Measurements from ENCODE around the gene LILRA6. TPM values are rescaled to one million over a fixed set of nuclear protein-coding genes. Genes with fewer than 3 reads are reported as not detected.

The LILRA6 gene
- total and polyA plus RNA-seq, 2 of the 13 experiments (the other 11 are each of a cell fraction or from before 2014, with no cell fraction given), result not detected

DNA sequence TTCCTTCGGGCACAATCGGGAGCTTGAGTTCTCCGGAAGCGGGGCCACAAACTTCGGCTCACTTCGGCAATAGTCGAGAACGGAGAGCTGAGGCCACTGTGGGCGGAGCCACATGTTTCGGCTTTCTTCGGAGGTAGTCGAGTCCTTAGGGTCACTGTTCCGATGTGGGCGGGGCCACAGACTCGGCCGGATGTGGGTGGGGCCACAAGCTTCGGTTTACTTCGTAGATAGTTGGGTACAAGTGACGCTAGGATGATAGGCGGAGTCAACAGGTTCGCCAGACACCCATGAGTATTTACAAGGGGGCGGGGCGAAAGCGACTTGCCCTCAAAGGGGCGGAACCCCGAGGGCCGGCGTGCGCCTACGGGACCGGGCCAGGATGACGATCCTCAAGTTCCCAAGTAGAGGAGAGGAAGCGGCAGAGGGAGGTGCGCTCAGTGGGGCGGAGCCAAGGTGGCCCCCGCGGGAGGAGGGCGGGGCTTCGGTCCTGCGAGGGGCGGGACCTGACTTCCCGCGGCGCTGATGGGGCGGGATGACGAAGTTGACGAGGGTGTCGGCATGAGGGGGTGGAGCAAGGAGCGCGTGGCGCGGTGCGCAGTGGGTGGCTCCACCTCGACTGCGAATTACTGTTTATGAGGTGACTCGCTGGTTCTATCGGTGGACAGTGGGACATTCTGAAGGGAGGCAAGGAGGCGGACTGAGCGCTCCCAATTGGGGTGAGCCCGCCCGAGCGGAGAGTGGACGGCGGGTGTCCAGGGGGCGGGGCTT is 52.7 kb downstream of the LILRA6 start (continued):
- TF ChIP-seq, protein P1, sequence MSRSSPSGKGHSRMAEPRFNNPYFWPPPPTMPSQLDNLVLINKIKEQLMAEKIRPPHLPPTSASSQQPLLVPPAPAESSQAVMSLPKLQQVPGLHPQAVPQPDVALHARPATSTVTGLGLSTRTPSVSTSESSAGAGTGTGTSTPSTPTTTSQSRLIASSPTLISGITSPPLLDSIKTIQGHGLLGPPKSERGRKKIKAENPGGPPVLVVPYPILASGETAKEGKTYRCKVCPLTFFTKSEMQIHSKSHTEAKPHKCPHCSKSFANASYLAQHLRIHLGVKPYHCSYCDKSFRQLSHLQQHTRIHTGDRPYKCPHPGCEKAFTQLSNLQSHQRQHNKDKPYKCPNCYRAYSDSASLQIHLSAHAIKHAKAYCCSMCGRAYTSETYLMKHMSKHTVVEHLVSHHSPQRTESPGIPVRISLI (CRISPR knock-in tag; IDR thresholded peaks at IDR 0.05; ENCODE audit: borderline replicate concordance), result no peak
- TF ChIP-seq ETV5 (CRISPR knock-in tag; IDR thresholded peaks at IDR 0.05; ENCODE audit: borderline replicate concordance), result peak; percentile 64; the same call in 1 of the 2 replicates
- TF ChIP-seq, protein P2, sequence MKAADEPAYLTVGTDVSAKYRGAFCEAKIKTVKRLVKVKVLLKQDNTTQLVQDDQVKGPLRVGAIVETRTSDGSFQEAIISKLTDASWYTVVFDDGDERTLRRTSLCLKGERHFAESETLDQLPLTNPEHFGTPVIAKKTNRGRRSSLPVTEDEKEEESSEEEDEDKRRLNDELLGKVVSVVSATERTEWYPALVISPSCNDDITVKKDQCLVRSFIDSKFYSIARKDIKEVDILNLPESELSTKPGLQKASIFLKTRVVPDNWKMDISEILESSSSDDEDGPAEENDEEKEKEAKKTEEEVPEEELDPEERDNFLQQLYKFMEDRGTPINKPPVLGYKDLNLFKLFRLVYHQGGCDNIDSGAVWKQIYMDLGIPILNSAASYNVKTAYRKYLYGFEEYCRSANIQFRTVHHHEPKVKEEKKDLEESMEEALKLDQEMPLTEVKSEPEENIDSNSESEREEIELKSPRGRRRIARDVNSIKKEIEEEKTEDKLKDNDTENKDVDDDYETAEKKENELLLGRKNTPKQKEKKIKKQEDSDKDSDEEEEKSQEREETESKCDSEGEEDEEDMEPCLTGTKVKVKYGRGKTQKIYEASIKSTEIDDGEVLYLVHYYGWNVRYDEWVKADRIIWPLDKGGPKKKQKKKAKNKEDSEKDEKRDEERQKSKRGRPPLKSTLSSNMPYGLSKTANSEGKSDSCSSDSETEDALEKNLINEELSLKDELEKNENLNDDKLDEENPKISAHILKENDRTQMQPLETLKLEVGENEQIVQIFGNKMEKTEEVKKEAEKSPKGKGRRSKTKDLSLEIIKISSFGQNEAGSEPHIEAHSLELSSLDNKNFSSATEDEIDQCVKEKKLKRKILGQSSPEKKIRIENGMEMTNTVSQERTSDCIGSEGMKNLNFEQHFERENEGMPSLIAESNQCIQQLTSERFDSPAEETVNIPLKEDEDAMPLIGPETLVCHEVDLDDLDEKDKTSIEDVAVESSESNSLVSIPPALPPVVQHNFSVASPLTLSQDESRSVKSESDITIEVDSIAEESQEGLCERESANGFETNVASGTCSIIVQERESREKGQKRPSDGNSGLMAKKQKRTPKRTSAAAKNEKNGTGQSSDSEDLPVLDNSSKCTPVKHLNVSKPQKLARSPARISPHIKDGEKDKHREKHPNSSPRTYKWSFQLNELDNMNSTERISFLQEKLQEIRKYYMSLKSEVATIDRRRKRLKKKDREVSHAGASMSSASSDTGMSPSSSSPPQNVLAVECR (CRISPR knock-in tag; IDR thresholded peaks at IDR 0.05; ENCODE audit: borderline replicate concordance), result no peak
- TF ChIP-seq ZFP36 (IDR thresholded peaks at IDR 0.05; ENCODE audit: borderline replicate concordance, low read depth, low read length, partially characterized antibody), result no peak
- 0 out of 2 replicates have a peak, but pooled peaks have one; percentile 38 for TF ChIP-seq PHF8 (CRISPR knock-in tag; IDR thresholded peaks at IDR 0.05)
- no peak; the same call in 1 of the 2 replicates for TF ChIP-seq IKZF5 (CRISPR knock-in tag; IDR thresholded peaks at IDR 0.05)
- TF ChIP-seq ZBTB34 (CRISPR knock-in tag; IDR thresholded peaks at IDR 0.05), result no peak; the same call in 1 of the 2 replicates
- no peak; the same call in 1 of the 2 replicates for TF ChIP-seq ZNF607 (CRISPR knock-in tag; IDR thresholded peaks at IDR 0.05; ENCODE audit: borderline replicate concordance)
- TF ChIP-seq NAIF1 (CRISPR knock-in tag; IDR thresholded peaks at IDR 0.05; ENCODE audit: borderline replicate concordance), result peak; percentile 55; the same call in 1 of the 2 replicates

All from HepG2 (cell line).